Uterus (tissue), 4 donors: ENCODE measurements around the gene ATXN7L1. TPM values are rescaled to one million over a fixed set of nuclear protein-coding genes. Genes with fewer than 3 reads are reported as not detected.

Source experiments
- DNase-seq, 2 donors: peaks; one replicate each; pipeline ENCODE4 v3.0.0-alpha.2; 2019 to 2020
- H3K27ac ChIP-seq, 2 donors: fragments of 200-600 bp; sonication (generic); 1 replicate in 1 of 2; 2 replicates in 1 of 2; pipeline ENCODE4 v1.5.1; 2016 to 2018
- H3K27me3 ChIP-seq, 2 donors: fragments of 200-600 bp; sonication (generic); one replicate each; pipeline ENCODE4 v1.5.1; 2018 to 2019; ENCODE audit warnings: control low read depth in 1 of 2
- H3K36me3 ChIP-seq, 2 donors: fragments of 200-600 bp; sonication (generic); one replicate each; pipeline ENCODE4 v1.5.1; 2019; ENCODE audit warnings: control low read depth in 1 of 2
- H3K4me1 ChIP-seq, 2 donors: fragments of 200-600 bp; sonication (generic); one replicate each; pipeline ENCODE4 v1.5.1; 2018 to 2019; ENCODE audit warnings: control low read depth in 1 of 2
- H3K4me3 ChIP-seq, 2 donors: fragments of 200-600 bp; sonication (generic); 1 replicate in 1 of 2; 2 replicates in 1 of 2; pipeline ENCODE4 v1.5.1; 2018 to 2019; ENCODE audit warnings: mild to moderate bottlenecking in 1 of 2
- H3K9me3 ChIP-seq, 2 donors: fragments of 200-600 bp; sonication (generic); one replicate each; pipeline ENCODE4 v1.5.1; 2019; ENCODE audit warnings: control low read depth in 1 of 2
- POLR2A ChIP-seq, 2 donors: fragments of 450-650 bp; IDR thresholded peaks; one replicate each; pipeline ENCODE4 v1.6.1; 2016; ENCODE audit warnings: antibody characterized with exemption in 2 of 2, mild to moderate bottlenecking in 1 of 2, moderate library complexity in 1 of 2
- intact Hi-C: fragments of 100-400 bp; cut with DNase I; formaldehyde crosslinking; loops from one replicate; pipeline ENCODE4 v1.15.1; 2023; ENCODE audit warnings: low total_unique reads
- total RNA-seq, 4 donors: library from RNA; depleted of rRNA in 3 of 4; stranded (reverse); fragments of >200 nt in 3 of 4; gene quantifications; one replicate each; pipeline versions ENCODE4 v1.1.0 to v1.2.4, GENCODE V29; 2014 to 2023
- TF ChIP-seq, protein P1 (sequence below), 4 experiments: fragments of 200-600 bp in 2 of 4; fragments of 450-650 bp in 2 of 4; sonication (generic) in 2 of 4; IDR thresholded peaks; one replicate each; pipeline ENCODE4 v1.5.1; 2016 to 2019; ENCODE audit warnings: antibody characterized with exemption in 4 of 4, mild to moderate bottlenecking in 2 of 4, moderate library complexity in 1 of 4
- donor health status: DM: yes; HTN: yes; CAD: no.

Gene ATXN7L1
- total RNA-seq, 4 donors from 2014 or later, result 4.4 to 22.4 (median 11.0) TPM

DNA sequence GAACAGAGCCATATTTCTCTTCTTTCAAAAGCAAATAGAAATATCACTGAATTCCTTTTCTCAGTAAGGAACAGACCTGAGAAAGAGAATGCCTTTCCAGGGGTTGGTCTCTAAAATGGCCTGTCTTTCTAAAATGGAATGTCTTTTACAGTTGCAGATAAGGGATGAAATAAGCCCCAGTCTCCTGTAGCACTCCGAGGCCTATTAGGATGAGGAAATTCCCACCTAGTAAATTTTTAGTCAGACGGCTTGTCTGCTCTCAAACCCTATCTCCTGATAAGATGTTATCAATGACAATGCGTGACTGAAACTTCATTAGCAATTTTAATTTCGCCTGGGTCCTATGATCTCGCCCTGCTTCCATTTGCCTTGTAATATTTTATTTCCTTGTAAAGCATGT lies 292.2 kb downstream of the ATXN7L1 start:
- TF ChIP-seq, protein P1, sequence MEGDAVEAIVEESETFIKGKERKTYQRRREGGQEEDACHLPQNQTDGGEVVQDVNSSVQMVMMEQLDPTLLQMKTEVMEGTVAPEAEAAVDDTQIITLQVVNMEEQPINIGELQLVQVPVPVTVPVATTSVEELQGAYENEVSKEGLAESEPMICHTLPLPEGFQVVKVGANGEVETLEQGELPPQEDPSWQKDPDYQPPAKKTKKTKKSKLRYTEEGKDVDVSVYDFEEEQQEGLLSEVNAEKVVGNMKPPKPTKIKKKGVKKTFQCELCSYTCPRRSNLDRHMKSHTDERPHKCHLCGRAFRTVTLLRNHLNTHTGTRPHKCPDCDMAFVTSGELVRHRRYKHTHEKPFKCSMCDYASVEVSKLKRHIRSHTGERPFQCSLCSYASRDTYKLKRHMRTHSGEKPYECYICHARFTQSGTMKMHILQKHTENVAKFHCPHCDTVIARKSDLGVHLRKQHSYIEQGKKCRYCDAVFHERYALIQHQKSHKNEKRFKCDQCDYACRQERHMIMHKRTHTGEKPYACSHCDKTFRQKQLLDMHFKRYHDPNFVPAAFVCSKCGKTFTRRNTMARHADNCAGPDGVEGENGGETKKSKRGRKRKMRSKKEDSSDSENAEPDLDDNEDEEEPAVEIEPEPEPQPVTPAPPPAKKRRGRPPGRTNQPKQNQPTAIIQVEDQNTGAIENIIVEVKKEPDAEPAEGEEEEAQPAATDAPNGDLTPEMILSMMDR (IDR thresholded peaks at IDR 0.05), result no peak
- TF ChIP-seq POLR2A (IDR thresholded peaks at IDR 0.05), result no peak
- DNase-seq, result no peak
- H3K9me3 ChIP-seq, result no peaks in the 10 kb centered on the region
- H3K4me1 ChIP-seq, result no peaks in the 10 kb centered on the region
- no peaks in the 10 kb centered on the region for H3K27me3 ChIP-seq
- intact Hi-C loops, result no loop called here
- H3K27ac ChIP-seq, result no peak overlapping the region
- H3K36me3 ChIP-seq, result no peaks in the 10 kb centered on the region
- no peak overlapping the region for H3K4me3 ChIP-seq

DNA sequence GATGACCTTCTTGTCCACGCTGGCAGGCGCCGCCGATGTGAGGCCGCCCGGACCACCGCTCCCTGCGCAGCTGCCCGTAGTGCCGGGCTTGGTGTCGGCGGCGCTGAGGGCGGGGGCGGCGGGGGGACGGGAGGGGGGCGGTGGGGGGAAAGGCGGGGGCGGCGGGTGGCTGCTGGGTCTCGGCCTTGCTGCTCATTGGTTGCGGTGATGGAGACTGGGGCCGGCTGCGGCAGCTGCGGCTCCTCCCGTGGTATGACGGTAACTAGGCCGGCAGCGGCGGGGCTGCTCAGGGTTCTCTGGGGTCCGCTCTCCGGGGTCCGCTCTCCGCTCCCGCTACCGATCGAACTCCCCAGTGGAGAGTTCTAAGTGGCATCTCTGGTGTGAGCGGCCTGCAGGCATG lies 293.3 kb downstream of the ATXN7L1 start:
- H3K27ac ChIP-seq, result no peak overlapping the region
- H3K36me3 ChIP-seq, result no peaks in the 10 kb centered on the region
- no peak for TF ChIP-seq POLR2A (IDR thresholded peaks at IDR 0.05)
- TF ChIP-seq, protein P1 (IDR thresholded peaks at IDR 0.05), result no peak
- no peaks in the 10 kb centered on the region for H3K4me1 ChIP-seq
- no peaks in the 10 kb centered on the region for H3K9me3 ChIP-seq
- H3K4me3 ChIP-seq, result no peak overlapping the region
- no peak for DNase-seq
- no peaks in the 10 kb centered on the region for H3K27me3 ChIP-seq
- intact Hi-C loops, result no loop called here

DNA sequence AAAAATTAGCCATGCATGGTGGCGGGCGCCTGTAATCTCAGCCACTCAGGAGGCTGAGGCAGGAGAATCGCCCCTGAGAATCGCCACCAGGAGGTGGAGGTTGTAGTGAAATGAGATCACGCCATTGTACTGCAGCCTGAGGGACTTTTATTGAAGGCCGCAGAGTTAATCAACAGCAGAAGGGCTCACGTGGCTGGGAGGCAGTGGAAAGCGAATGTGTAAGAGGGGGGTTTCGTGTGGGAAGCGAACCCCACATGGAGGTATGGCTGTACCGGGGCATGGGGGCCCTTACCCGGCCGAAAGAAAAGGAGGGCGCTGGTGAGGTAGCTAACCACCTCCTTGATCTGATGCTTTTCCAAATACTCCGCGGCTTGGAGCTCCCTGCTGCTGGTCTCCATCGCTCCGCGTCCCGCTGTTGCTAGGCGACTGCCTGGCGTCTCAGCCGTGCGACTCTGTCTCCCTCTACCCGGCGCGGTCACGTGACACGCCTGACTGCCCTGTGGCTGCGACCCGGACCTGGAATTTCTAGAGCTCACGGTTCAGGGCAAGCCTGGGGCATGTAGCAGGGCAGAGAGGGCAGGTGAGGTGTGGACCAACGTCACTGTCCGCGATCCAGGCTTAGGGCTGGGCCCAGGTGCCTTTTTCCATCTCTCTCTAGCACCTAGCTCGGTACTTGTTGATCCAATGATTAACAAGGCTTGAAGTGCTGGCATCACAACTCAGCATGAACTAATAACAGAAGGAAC lies 295.2 kb downstream of the ATXN7L1 start, which contains the start of gene EFCAB10:
TSS of gene EFCAB10 (minus strand) at position 428 of the 746 bp plus-strand sequence. CDS start at position 398, 30 bp downstream.
- DNase-seq, result no peak
- Histone ChIP-seq H3K9me3 (no peaks in the 10 kb centered on the region), H3K36me3 (no peaks in the 10 kb centered on the region), H3K4me3 (no peak within 1 kb of the TSS), H3K27ac (no peak within 1 kb of the TSS), H3K27me3 (no peaks in the 10 kb centered on the region), H3K4me1 (no peaks in the 10 kb centered on the region)
- TF ChIP-seq, protein P1 (IDR thresholded peaks at IDR 0.05), result no peak
- no peak for TF ChIP-seq POLR2A (IDR thresholded peaks at IDR 0.05)
- intact Hi-C loops, result no loop called here

DNA sequence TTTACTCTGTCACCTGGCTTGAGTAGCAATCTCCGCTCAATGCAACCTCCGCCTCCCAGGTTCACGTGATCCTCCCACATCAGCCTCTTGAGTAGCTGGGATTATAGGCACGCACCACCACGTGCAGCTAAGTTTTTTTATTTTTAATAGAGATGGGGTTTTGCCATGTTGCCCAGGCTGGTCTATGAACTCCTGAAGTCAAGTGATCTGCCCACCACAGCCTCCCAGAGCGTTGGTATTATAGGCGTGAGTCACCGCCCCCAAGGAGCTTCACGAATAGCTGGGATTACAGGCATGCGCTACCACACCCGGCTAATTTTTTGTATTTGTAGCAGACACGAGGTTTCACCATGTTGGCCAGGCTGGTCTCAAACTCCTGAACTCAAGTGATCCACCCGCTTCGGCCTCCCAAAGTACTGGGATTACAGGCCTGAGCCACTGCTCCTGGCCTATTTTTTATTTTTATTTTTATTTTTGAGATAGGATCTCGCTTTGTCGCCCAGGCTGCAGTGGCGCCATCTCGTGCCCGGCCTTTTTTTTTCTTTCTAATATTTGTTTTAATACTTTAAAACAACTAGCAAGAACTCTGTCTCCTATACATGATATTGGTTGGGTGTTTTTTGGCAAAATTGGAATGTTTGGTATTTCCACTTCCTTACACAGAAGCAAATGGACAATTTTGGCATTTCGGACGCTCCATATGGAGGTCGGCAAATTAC lies 296.2 kb downstream of the ATXN7L1 start:
- DNase-seq, result no peak

More for the DNA sequence above, 296.2 kb downstream of the ATXN7L1 start:
- H3K9me3 ChIP-seq, result no peaks in the 10 kb centered on the region
- no peak overlapping the region for H3K27ac ChIP-seq
- TF ChIP-seq POLR2A (IDR thresholded peaks at IDR 0.05), result no peak
- TF ChIP-seq, protein P1 (IDR thresholded peaks at IDR 0.05), result no peak
- H3K4me1 ChIP-seq, result no peaks in the 10 kb centered on the region
- no peak overlapping the region for H3K4me3 ChIP-seq
- H3K27me3 ChIP-seq, result no peaks in the 10 kb centered on the region
- intact Hi-C loops, result no loop called here
- H3K36me3 ChIP-seq, result no peaks in the 10 kb centered on the region
